ENCODE measurements around the gene PLA2G5. TPM values are rescaled to one million over a fixed set of nuclear protein-coding genes. Genes with fewer than 3 reads are reported as not detected.

PLA2G5 gene
- total and polyA plus RNA-seq, 2 of the 8 experiments (the other 6 are each of a cell fraction or from before 2014, with no cell fraction given), result 0.05 TPM; not detected in 1

- TF ChIP-seq, protein P1, sequence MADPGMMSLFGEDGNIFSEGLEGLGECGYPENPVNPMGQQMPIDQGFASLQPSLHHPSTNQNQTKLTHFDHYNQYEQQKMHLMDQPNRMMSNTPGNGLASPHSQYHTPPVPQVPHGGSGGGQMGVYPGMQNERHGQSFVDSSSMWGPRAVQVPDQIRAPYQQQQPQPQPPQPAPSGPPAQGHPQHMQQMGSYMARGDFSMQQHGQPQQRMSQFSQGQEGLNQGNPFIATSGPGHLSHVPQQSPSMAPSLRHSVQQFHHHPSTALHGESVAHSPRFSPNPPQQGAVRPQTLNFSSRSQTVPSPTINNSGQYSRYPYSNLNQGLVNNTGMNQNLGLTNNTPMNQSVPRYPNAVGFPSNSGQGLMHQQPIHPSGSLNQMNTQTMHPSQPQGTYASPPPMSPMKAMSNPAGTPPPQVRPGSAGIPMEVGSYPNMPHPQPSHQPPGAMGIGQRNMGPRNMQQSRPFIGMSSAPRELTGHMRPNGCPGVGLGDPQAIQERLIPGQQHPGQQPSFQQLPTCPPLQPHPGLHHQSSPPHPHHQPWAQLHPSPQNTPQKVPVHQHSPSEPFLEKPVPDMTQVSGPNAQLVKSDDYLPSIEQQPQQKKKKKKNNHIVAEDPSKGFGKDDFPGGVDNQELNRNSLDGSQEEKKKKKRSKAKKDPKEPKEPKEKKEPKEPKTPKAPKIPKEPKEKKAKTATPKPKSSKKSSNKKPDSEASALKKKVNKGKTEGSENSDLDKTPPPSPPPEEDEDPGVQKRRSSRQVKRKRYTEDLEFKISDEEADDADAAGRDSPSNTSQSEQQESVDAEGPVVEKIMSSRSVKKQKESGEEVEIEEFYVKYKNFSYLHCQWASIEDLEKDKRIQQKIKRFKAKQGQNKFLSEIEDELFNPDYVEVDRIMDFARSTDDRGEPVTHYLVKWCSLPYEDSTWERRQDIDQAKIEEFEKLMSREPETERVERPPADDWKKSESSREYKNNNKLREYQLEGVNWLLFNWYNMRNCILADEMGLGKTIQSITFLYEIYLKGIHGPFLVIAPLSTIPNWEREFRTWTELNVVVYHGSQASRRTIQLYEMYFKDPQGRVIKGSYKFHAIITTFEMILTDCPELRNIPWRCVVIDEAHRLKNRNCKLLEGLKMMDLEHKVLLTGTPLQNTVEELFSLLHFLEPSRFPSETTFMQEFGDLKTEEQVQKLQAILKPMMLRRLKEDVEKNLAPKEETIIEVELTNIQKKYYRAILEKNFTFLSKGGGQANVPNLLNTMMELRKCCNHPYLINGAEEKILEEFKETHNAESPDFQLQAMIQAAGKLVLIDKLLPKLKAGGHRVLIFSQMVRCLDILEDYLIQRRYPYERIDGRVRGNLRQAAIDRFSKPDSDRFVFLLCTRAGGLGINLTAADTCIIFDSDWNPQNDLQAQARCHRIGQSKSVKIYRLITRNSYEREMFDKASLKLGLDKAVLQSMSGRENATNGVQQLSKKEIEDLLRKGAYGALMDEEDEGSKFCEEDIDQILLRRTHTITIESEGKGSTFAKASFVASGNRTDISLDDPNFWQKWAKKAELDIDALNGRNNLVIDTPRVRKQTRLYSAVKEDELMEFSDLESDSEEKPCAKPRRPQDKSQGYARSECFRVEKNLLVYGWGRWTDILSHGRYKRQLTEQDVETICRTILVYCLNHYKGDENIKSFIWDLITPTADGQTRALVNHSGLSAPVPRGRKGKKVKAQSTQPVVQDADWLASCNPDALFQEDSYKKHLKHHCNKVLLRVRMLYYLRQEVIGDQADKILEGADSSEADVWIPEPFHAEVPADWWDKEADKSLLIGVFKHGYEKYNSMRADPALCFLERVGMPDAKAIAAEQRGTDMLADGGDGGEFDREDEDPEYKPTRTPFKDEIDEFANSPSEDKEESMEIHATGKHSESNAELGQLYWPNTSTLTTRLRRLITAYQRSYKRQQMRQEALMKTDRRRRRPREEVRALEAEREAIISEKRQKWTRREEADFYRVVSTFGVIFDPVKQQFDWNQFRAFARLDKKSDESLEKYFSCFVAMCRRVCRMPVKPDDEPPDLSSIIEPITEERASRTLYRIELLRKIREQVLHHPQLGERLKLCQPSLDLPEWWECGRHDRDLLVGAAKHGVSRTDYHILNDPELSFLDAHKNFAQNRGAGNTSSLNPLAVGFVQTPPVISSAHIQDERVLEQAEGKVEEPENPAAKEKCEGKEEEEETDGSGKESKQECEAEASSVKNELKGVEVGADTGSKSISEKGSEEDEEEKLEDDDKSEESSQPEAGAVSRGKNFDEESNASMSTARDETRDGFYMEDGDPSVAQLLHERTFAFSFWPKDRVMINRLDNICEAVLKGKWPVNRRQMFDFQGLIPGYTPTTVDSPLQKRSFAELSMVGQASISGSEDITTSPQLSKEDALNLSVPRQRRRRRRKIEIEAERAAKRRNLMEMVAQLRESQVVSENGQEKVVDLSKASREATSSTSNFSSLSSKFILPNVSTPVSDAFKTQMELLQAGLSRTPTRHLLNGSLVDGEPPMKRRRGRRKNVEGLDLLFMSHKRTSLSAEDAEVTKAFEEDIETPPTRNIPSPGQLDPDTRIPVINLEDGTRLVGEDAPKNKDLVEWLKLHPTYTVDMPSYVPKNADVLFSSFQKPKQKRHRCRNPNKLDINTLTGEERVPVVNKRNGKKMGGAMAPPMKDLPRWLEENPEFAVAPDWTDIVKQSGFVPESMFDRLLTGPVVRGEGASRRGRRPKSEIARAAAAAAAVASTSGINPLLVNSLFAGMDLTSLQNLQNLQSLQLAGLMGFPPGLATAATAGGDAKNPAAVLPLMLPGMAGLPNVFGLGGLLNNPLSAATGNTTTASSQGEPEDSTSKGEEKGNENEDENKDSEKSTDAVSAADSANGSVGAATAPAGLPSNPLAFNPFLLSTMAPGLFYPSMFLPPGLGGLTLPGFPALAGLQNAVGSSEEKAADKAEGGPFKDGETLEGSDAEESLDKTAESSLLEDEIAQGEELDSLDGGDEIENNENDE (IDR thresholded peaks at IDR 0.05; ENCODE audit: insufficient replicate concordance, low read length), result no peak
- TF ChIP-seq BACH1 (IDR thresholded peaks at IDR 0.05; ENCODE audit: low read length) (no peak), GTF2F1 (IDR thresholded peaks at IDR 0.05; ENCODE audit: borderline replicate concordance, low read depth, low read length) (no peak), E2F6 (IDR thresholded peaks at IDR 0.05) (no peak), TAF1 (IDR thresholded peaks at IDR 0.05; ENCODE audit: low read depth, low read length) (no peak)
These were observed 38.2 kb upstream of the PLA2G5 start (continued) for GRCh38 chr1:20031836-20032235.
